H1 (cell line): ENCODE data around the gene CDK19. TPM values are rescaled to one million over a fixed set of nuclear protein-coding genes. Genes with fewer than 3 reads are reported as not detected.
"Not testable (repeated sequence)": the region's sequence is repeated elsewhere in the genome, so short reads cannot be mapped to it uniquely, and the experiment has no call there.

ENCODE experiments used
- CTCF ChIA-PET: fragments of 300-600 bp; sonication (Branson Sonifier 250); formaldehyde crosslinking; loops from one replicate; lab custom pipeline; 2021; ENCODE audit not compliant: partially characterized antibody; lab: Charles Lee
- POLR2A ChIA-PET: fragments of 300-600 bp; sonication (Branson Sonifier 250); formaldehyde crosslinking; loops from one replicate; lab custom pipeline; 2021; ENCODE audit warnings: inconsistent platforms; ENCODE audit not compliant: partially characterized antibody; lab: Charles Lee
- DNase-seq, 2 experiments: peaks; one replicate each; pipeline versions ENCODE4 v3.0.0 to v3.0.0-alpha.2; 2010 to 2022; ENCODE audit warnings: low spot score in 2 of 2, low read depth in 1 of 2, mixed read lengths in 1 of 2
- FAIRE-seq: peaks from 2 replicates; lab custom pipeline; 2011; peaks lifted over from hg19 to GRCh38; lab: Jason Lieb, UNC
- H2AFZ ChIP-seq: 2 replicates; pipeline ENCODE4 v1.8.1; 2012; ENCODE audit warnings: low read length, inconsistent platforms
- H2AK5ac ChIP-seq: 2 replicates; pipeline ENCODE4 v1.6.1; 2013; ENCODE audit warnings: low read depth, low read length
- H2BK120ac ChIP-seq: replicated peaks from 2 replicates; pipeline ENCODE3; 2013; ENCODE audit warnings: low read depth, low read length, inconsistent platforms
- H2BK12ac ChIP-seq: 2 replicates; pipeline ENCODE4 v1.6.1; 2013; ENCODE audit warnings: low read depth, low read length
- H2BK15ac ChIP-seq: 2 replicates; pipeline ENCODE4 v1.6.1; 2013; ENCODE audit warnings: low read length
- H2BK20ac ChIP-seq: 2 replicates; pipeline ENCODE4 v1.6.1; 2013; ENCODE audit warnings: low read length
- H2BK5ac ChIP-seq: 2 replicates; pipeline ENCODE4 v1.6.1; 2013; ENCODE audit warnings: low read depth, low read length
- H3K14ac ChIP-seq: 2 replicates; pipeline ENCODE4 v1.6.1; 2013; ENCODE audit warnings: inconsistent platforms; ENCODE audit not compliant: insufficient read length
- H3K18ac ChIP-seq: 2 replicates; pipeline ENCODE4 v1.6.1; 2013; ENCODE audit warnings: low read length; ENCODE audit errors: extremely low read depth
- H3K23ac ChIP-seq: 2 replicates; pipeline ENCODE4 v1.6.1; 2013; ENCODE audit warnings: inconsistent platforms; ENCODE audit not compliant: insufficient read length
- H3K23me2 ChIP-seq: 2 replicates; pipeline ENCODE4 v1.6.1; 2013; ENCODE audit warnings: low read depth, low read length
- H3K27ac ChIP-seq: 2 replicates; pipeline ENCODE4 v1.6.1; 2011; ENCODE audit warnings: low read depth, low read length, inconsistent platforms
- H3K27me3 ChIP-seq, 4 experiments: replicated peaks in 1 of 4; 1 replicate in 1 of 4; 2 replicates in 3 of 4; pipeline versions ENCODE4 v1.6.1 to v1.8.1; 2011 to 2013; ENCODE audit warnings: low read length in 3 of 4, mild to moderate bottlenecking in 3 of 4, inconsistent platforms in 2 of 4, mixed read lengths in 2 of 4, moderate library complexity in 1 of 4; ENCODE audit not compliant: control insufficient read depth in 3 of 4, insufficient read depth in 3 of 4; ENCODE audit errors: extremely low read depth in 1 of 4
- H3K36me3 ChIP-seq, 4 experiments: 2 replicates each; pipeline versions ENCODE4 v1.6.1 to v1.8.1; 2011 to 2013; ENCODE audit warnings: mild to moderate bottlenecking in 4 of 4, low read length in 3 of 4, moderate library complexity in 2 of 4, control low read depth in 1 of 4, inconsistent platforms in 1 of 4; ENCODE audit not compliant: insufficient read depth in 4 of 4, control insufficient read depth in 2 of 4
- H3K4ac ChIP-seq: replicated peaks from 2 replicates; pipeline ENCODE3; 2013; ENCODE audit warnings: low read length, low read depth, mixed read lengths, inconsistent platforms; ENCODE audit not compliant: insufficient read length
- H3K4me1 ChIP-seq, 4 experiments: replicated peaks in 1 of 4; 1 replicate in 1 of 4; 2 replicates in 3 of 4; pipeline versions ENCODE4 v1.6.1 to v1.8.1; 2011 to 2013; ENCODE audit warnings: low read length in 3 of 4, inconsistent platforms in 2 of 4, mixed read lengths in 1 of 4; ENCODE audit not compliant: insufficient read depth in 4 of 4, control insufficient read depth in 3 of 4
- H3K4me2 ChIP-seq, 2 experiments: 2 replicates each; pipeline versions ENCODE4 v1.6.1 to v1.8.1; 2011 to 2013; ENCODE audit warnings: low read depth in 2 of 2, low read length in 2 of 2, control low read depth in 1 of 2, inconsistent platforms in 1 of 2, mild to moderate bottlenecking in 1 of 2; ENCODE audit not compliant: insufficient read depth in 1 of 2
- H3K4me3 ChIP-seq, 4 experiments: fragments of 200-600, 300-600 bp in 1 of 4; sonication (generic), shearing (Covaris generic), sonication (Bioruptor Twin) in 1 of 4; 2 replicates each; pipeline versions ENCODE4 v1.5.1 to v1.8.1; 2011 to 2016; ENCODE audit warnings: low read length in 4 of 4, low read depth in 3 of 4, control low read depth in 2 of 4, inconsistent platforms in 2 of 4, mild to moderate bottlenecking in 2 of 4, mixed read lengths in 1 of 4, moderate library complexity in 1 of 4; ENCODE audit not compliant: insufficient read depth in 2 of 4; ENCODE audit errors: extremely low read depth in 1 of 4
- H3K56ac ChIP-seq: replicated peaks from 2 replicates; pipeline ENCODE3; 2013; ENCODE audit warnings: low read depth, mild to moderate bottlenecking, mixed read lengths, low read length, inconsistent platforms; ENCODE audit not compliant: insufficient read length
- H3K79me1 ChIP-seq: 2 replicates; pipeline ENCODE4 v1.6.1; 2013; ENCODE audit warnings: low read depth, low read length, control low read depth
- H3K79me2 ChIP-seq, 2 experiments: 2 replicates each; pipeline versions ENCODE4 v1.6.1 to v1.8.1; 2012 to 2013; ENCODE audit warnings: low read length in 2 of 2, mild to moderate bottlenecking in 2 of 2, inconsistent platforms in 1 of 2; ENCODE audit not compliant: insufficient read depth in 2 of 2, control insufficient read depth in 1 of 2
- H3K9ac ChIP-seq, 4 experiments: replicated peaks in 1 of 4; 1 replicate in 1 of 4; 2 replicates in 3 of 4; pipeline versions ENCODE4 v1.6.1 to v1.8.1; 2011 to 2013; ENCODE audit warnings: low read depth in 3 of 4, low read length in 3 of 4, control low read depth in 2 of 4, mild to moderate bottlenecking in 2 of 4, moderate library complexity in 2 of 4, inconsistent platforms in 1 of 4; ENCODE audit errors: extremely low read depth in 1 of 4
- H3K9me3 ChIP-seq, 2 experiments: 2 replicates each; pipeline versions ENCODE4 v1.6.1 to v1.8.1; 2012 to 2013; ENCODE audit warnings: mild to moderate bottlenecking in 2 of 2, moderate library complexity in 2 of 2, control low read depth in 1 of 2, inconsistent platforms in 1 of 2, low read depth in 1 of 2, low read length in 1 of 2, mixed read lengths in 1 of 2; ENCODE audit not compliant: insufficient read depth in 2 of 2
- H4K20me1 ChIP-seq, 2 experiments: replicated peaks in 1 of 2; 2 replicates each; pipeline versions ENCODE3 to v1.8.1; 2011 to 2013; ENCODE audit warnings: inconsistent platforms in 2 of 2, low read length in 2 of 2, mild to moderate bottlenecking in 1 of 2; ENCODE audit not compliant: insufficient read depth in 2 of 2, control insufficient read depth in 1 of 2
- H4K5ac ChIP-seq: 2 replicates; pipeline ENCODE4 v1.6.1; 2013; ENCODE audit warnings: low read length, low read depth, mixed read lengths, inconsistent platforms; ENCODE audit not compliant: insufficient read length
- H4K8ac ChIP-seq: 2 replicates; pipeline ENCODE4 v1.8.0; 2013; ENCODE audit warnings: mild to moderate bottlenecking, moderate library complexity, low read length, inconsistent platforms; ENCODE audit not compliant: insufficient read depth; ENCODE audit errors: extremely low read depth
- H4K91ac ChIP-seq: replicated peaks from 2 replicates; pipeline ENCODE3; 2013; ENCODE audit warnings: low read length, mixed read lengths, inconsistent platforms; ENCODE audit not compliant: insufficient read length
- polyA plus RNA-seq, 7 experiments: library from polyadenylated mRNA; depleted of rRNA in 3 of 7; stranded (reverse) in 5 of 7; unstranded in 2 of 7; fragments of >200 nt in 5 of 7; fragments of 200-250 nt in 2 of 7; gene quantifications; 1 replicate in 5 of 7; 2 replicates in 1 of 7; 4 replicates in 1 of 7; pipeline versions ENCODE4 v1.2.1 to v1.2.3, GENCODE V29; 2011 to 2013; ENCODE audit warnings: missing spikeins in 2 of 7, mixed read lengths in 2 of 7
- total RNA-seq: library from RNA; stranded (reverse); fragmentation: NEBNext Ultra II Directional; extraction: Animal tissue kit (Norgen Biotek cat#: 25700); gene quantifications from 2 replicates; pipeline ENCODE4 v1.2.1, GENCODE V29; 2021

The CDK19 gene
- total and polyA plus RNA-seq, 2 of the 8 experiments (the other 6 are each of a cell fraction or from before 2014, with no cell fraction given), result 4.9 to 12.6 TPM

DNA sequence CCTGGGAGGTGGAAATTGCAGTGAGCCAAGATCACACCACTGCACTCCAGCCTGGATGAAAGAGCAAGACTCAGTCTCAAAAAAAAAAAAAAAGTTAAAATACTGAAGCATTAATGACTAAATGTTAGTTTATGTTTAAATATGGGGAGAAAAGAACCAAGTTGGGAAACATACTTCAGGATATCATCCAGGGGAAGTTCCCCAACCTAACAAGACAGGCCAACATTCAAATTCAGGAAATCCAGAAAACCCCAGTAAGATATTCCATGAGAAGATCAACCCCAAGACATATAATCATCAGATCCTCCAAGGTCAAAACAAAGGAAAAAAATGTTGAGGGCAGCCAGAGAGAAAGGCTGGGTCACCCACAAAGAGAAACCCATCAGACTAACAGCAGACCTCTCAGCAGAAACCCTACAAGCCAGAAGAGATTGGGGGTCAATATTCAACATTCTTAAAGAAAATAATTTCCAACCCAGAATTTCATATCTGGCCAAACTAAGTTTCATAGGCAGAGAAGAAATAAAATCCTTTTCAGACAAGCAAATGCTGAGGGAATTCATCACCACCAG is 237.6 kb downstream of the CDK19 start:
- H3K14ac ChIP-seq, H3K4me2 ChIP-seq, H2BK12ac ChIP-seq, H3K4ac ChIP-seq, H3K4me3 ChIP-seq, H3K9ac ChIP-seq, H4K5ac ChIP-seq, H2BK120ac ChIP-seq, FAIRE-seq, CTCF ChIA-PET, H3K56ac ChIP-seq, POLR2A ChIA-PET, H3K79me1 ChIP-seq, H3K27ac ChIP-seq, H4K91ac ChIP-seq, H4K8ac ChIP-seq, H2AK5ac ChIP-seq, DNase-seq, H3K23ac ChIP-seq, H3K36me3 ChIP-seq, H2BK5ac ChIP-seq, H3K4me1 ChIP-seq, H3K18ac ChIP-seq, H2BK15ac ChIP-seq, H3K27me3 ChIP-seq, H2BK20ac ChIP-seq, H3K9me3 ChIP-seq, H3K79me2 ChIP-seq, H4K20me1 ChIP-seq, H2AFZ ChIP-seq, H3K23me2 ChIP-seq: not testable (repeated sequence)
